Left lung (tissue), 10 donors: ENCODE measurements around the gene COG5. TPM values are rescaled to one million over a fixed set of nuclear protein-coding genes. Genes with fewer than 3 reads are reported as not detected.

Experiments
- ATAC-seq: fragments of 200-7000 bp; cut with Tn5 transposase; one replicate; pipeline ENCODE4 v1.9.1; 2020; ENCODE audit warnings: moderate library complexity
- DNase-seq, 4 donors: peaks; one replicate each; pipeline ENCODE4 v3.0.0-alpha.2; 2013 to 2020
- H3K27ac ChIP-seq, 2 donors: fragments of 200-600 bp; sonication (generic) in 1 of 2; one replicate each; pipeline versions ENCODE4 v1.5.0 to v1.8.0; 2020 to 2021
- H3K27me3 ChIP-seq, 2 donors: fragments of 200-600 bp; sonication (generic) in 1 of 2; one replicate each; pipeline versions ENCODE4 v1.5.0 to v1.8.0; 2020 to 2021
- H3K36me3 ChIP-seq, 2 donors: fragments of 200-600 bp; sonication (generic) in 1 of 2; one replicate each; pipeline versions ENCODE4 v1.5.0 to v1.8.0; 2020 to 2021
- H3K4me1 ChIP-seq, 2 donors: fragments of 200-600 bp; one replicate each; pipeline ENCODE4 v1.8.0; 2021
- H3K4me3 ChIP-seq, 2 donors: fragments of 200-600 bp; sonication (generic) in 1 of 2; one replicate each; pipeline versions ENCODE4 v1.5.0 to v1.8.0; 2020 to 2021; ENCODE audit warnings: mild to moderate bottlenecking in 1 of 2
- H3K9me3 ChIP-seq, 2 donors: fragments of 200-600 bp; sonication (generic) in 1 of 2; one replicate each; pipeline versions ENCODE4 v1.5.0 to v1.8.0; 2020 to 2021
- CTCF ChIP-seq, 2 donors: fragments of 200-600 bp; sonication (generic) in 1 of 2; IDR thresholded peaks; one replicate each; pipeline versions ENCODE4 v1.5.0 to v1.8.0; 2021; ENCODE audit warnings: antibody characterized with exemption in 2 of 2
- intact Hi-C, 2 donors: fragments of 100-400 bp; cut with DNase I; formaldehyde crosslinking; loops; one replicate each; pipeline versions ENCODE4 v1.11.2 to v1.14.2; 2022
- polyA plus RNA-seq, 6 donors: library from polyadenylated mRNA; unstranded; fragments of 120-200 nt; gene quantifications; one replicate each; pipeline ENCODE4 v1.2.1, GENCODE V29; 2013; ENCODE audit not compliant: insufficient read length in 6 of 6
- total RNA-seq, 2 donors: library from RNA; stranded (reverse); fragmentation: NEBNext Ultra II Directional; extraction: Animal tissue kit (Norgen Biotek cat#: 25700); gene quantifications; one replicate each; pipeline ENCODE4 v1.2.1, GENCODE V29; 2021
- donor health status: DM: no; HTN: yes; CAD: no.
- donor health status: DM: no; HTN: no; CAD: no.

Gene COG5
- total and polyA plus RNA-seq, 8 donors = 26.9 to 42.6 (median 33.4) TPM

GRCh38 chr7:107168233-107169119, 395.2 kb downstream of the COG5 start, which contains the start of gene HBP1:
TSS of gene HBP1 (plus strand) at chr7:107169003. CDS start at chr7:107179894, 10,891 bp downstream.
- no peaks in the 10 kb centered on the region for H3K9me3 ChIP-seq
- H3K4me3 ChIP-seq = peak within 1 kb of the TSS; percentile 73 to 79
- peaks cover 0 to 34% of the 10 kb centered on the region in 2 donors for H3K4me1 ChIP-seq
- intact Hi-C loops = no loop called here
- ATAC-seq (peak; percentile 91), DNase-seq (peak; percentile 94 to 100 (median 99))
- peak within 1 kb of the TSS; percentile 97 to 99 for H3K27ac ChIP-seq
- H3K36me3 ChIP-seq = no peaks in the 10 kb centered on the region
- TF ChIP-seq CTCF (IDR thresholded peaks at IDR 0.05) = no peak
- H3K27me3 ChIP-seq = no peaks in the 10 kb centered on the region

GRCh38 chr7:107167483-107168232, 396.1 kb downstream of the COG5 start:
- peak; percentile 23 for ATAC-seq
- peak; percentile 25 to 46 for TF ChIP-seq CTCF (IDR thresholded peaks at IDR 0.05)

GRCh38 chr7:107166736-107167426, 396.8 kb downstream of the COG5 start:
- Histone ChIP-seq H3K36me3 (no peaks in the 10 kb centered on the region), H3K4me1 (peaks cover 0 to 19% of the 10 kb centered on the region in 2 donors), H3K4me3 (peak overlapping the region; percentile 29 to 79), H3K27me3 (no peaks in the 10 kb centered on the region), H3K27ac (peak overlapping the region; percentile 97 to 99), H3K9me3 (no peaks in the 10 kb centered on the region)
- DNase-seq (no peak), ATAC-seq (no peak)
- intact Hi-C loops = no loop called here
- TF ChIP-seq CTCF (IDR thresholded peaks at IDR 0.05) = no peak

More at GRCh38 chr7:107167483-107168232, 396.1 kb downstream of the COG5 start:
- peak in 2 of 4 donors; percentile 89 to 91 for DNase-seq
- peaks cover 0 to 26% of the 10 kb centered on the region in 2 donors for H3K4me1 ChIP-seq
- no peaks in the 10 kb centered on the region for H3K9me3 ChIP-seq
- no peaks in the 10 kb centered on the region for H3K36me3 ChIP-seq
- intact Hi-C loops = no loop called here
- no peaks in the 10 kb centered on the region for H3K27me3 ChIP-seq
- H3K27ac ChIP-seq = peak overlapping the region; percentile 97 to 99
- peak overlapping the region; percentile 29 to 79 for H3K4me3 ChIP-seq

GRCh38 chr7:107165341-107165740, 398.4 kb downstream of the COG5 start:
- no peak for DNase-seq
- no peak for TF ChIP-seq CTCF (IDR thresholded peaks at IDR 0.05)
- no peak overlapping the region for H3K4me3 ChIP-seq
- H3K27ac ChIP-seq = no peak overlapping the region
- H3K9me3 ChIP-seq = no peaks in the 10 kb centered on the region
- H3K36me3 ChIP-seq = no peaks in the 10 kb centered on the region
- no peaks in the 10 kb centered on the region for H3K27me3 ChIP-seq
- ATAC-seq = no peak
- intact Hi-C loops = no loop called here
- peaks cover 0 to 4% of the 10 kb centered on the region in 2 donors for H3K4me1 ChIP-seq
